Measurements from ENCODE around the gene KLF12.

KLF12 gene

GRCh38 chr13:74134221-74134776 is at the start of gene KLF12:
TSS of gene KLF12 (minus strand) at chr13:74134404.
- peak; percentile 96 for DNase-seq (ENCODE audit: low read depth)

- no peak for DNase-seq (ENCODE audit: low read depth)
Observed at GRCh38 chr13:74182491-74182890, 48.3 kb upstream of the KLF12 start.

GRCh38 chr13:74174810-74175209 is 40.6 kb upstream of the KLF12 start:
- DNase-seq (ENCODE audit: low read depth): no peak

GRCh38 chr13:74173822-74174221 is 39.6 kb upstream of the KLF12 start:
- DNase-seq (ENCODE audit: low read depth): no peak

GRCh38 chr13:74171641-74172040 is 37.4 kb upstream of the KLF12 start:
- DNase-seq (ENCODE audit: low read depth): no peak

- no peak for DNase-seq (ENCODE audit: low read depth)
Observed at GRCh38 chr13:74169676-74170075, 35.5 kb upstream of the KLF12 start.

GRCh38 chr13:74168263-74168675 is 34.1 kb upstream of the KLF12 start:
- DNase-seq (ENCODE audit: low read depth): no peak

GRCh38 chr13:74166261-74167004 is 32.2 kb upstream of the KLF12 start:
- peak; percentile 6 for DNase-seq (ENCODE audit: low read depth)

- no peak for DNase-seq (ENCODE audit: low read depth)
Observed at GRCh38 chr13:74162782-74163181, 28.6 kb upstream of the KLF12 start.

GRCh38 chr13:74162135-74162534 is 27.9 kb upstream of the KLF12 start:
- no peak for DNase-seq (ENCODE audit: low read depth)

GRCh38 chr13:74158571-74159352 is 24.6 kb upstream of the KLF12 start:
- no peak for DNase-seq (ENCODE audit: low read depth)

- DNase-seq (ENCODE audit: low read depth): no peak
Observed at GRCh38 chr13:74158028-74158427, 23.8 kb upstream of the KLF12 start.

- DNase-seq (ENCODE audit: low read depth): no peak
Observed at GRCh38 chr13:74154981-74155380, 20.8 kb upstream of the KLF12 start.

- no peak for DNase-seq (ENCODE audit: low read depth)
Observed at GRCh38 chr13:74153316-74153715, 19.1 kb upstream of the KLF12 start.

- DNase-seq (ENCODE audit: low read depth): no peak
Observed at GRCh38 chr13:74151859-74152258, 17.7 kb upstream of the KLF12 start.

- no peak for DNase-seq (ENCODE audit: low read depth)
Observed at GRCh38 chr13:74148352-74148751, 14.1 kb upstream of the KLF12 start.

GRCh38 chr13:74145249-74145975 is 11.2 kb upstream of the KLF12 start:
- DNase-seq (ENCODE audit: low read depth): peak; percentile 39

GRCh38 chr13:74144269-74144668 is 10.1 kb upstream of the KLF12 start:
- DNase-seq (ENCODE audit: low read depth): no peak

- DNase-seq (ENCODE audit: low read depth): no peak
Observed at GRCh38 chr13:74142257-74142656, 8.1 kb upstream of the KLF12 start.

GRCh38 chr13:74138241-74138640 is 4.0 kb upstream of the KLF12 start:
- DNase-seq (ENCODE audit: low read depth): no peak

GRCh38 chr13:74136084-74136658 is 2.0 kb upstream of the KLF12 start:
- peak; percentile 62 for DNase-seq (ENCODE audit: low read depth)

Measured in EH (cell line).